NCI-H2227 (cell line): ENCODE data around the gene SBK3.
A peak's percentile ranks its signal among the peaks of the same experiment; 100 is the strongest.
"Not testable (repeated sequence)": the region's sequence is repeated elsewhere in the genome, so short reads cannot be mapped to it uniquely, and the experiment has no call there.

Experiments used
- DNase-seq: peaks from one replicate; lab custom pipeline; 2025; ENCODE audit not compliant: unreplicated experiment; lab: John Stamatoyannopoulos, UW

The SBK3 gene

GRCh38 chr19:55519451-55520311 is 25.7 kb downstream of the SBK3 start:
- no peak for DNase-seq

GRCh38 chr19:55516878-55517620 is 28.3 kb downstream of the SBK3 start:
- peak; percentile 99 for DNase-seq

GRCh38 chr19:55508120-55508519 is 37.2 kb downstream of the SBK3 start:
- no peak for DNase-seq

- DNase-seq = no peak
Observed at GRCh38 chr19:55504981-55505380, 40.4 kb downstream of the SBK3 start.

GRCh38 chr19:55504252-55504603 is 41.1 kb downstream of the SBK3 start:
- DNase-seq = no peak

GRCh38 chr19:55503502-55504251 is 41.7 kb downstream of the SBK3 start:
- DNase-seq = no peak

GRCh38 chr19:55503157-55503501 is 42.2 kb downstream of the SBK3 start:
- no peak for DNase-seq

- no peak for DNase-seq
Observed at GRCh38 chr19:55502197-55502952, 43.0 kb downstream of the SBK3 start.

GRCh38 chr19:55500368-55500952 is 44.9 kb downstream of the SBK3 start:
- DNase-seq = no peak

GRCh38 chr19:55498246-55498840 is 47.0 kb downstream of the SBK3 start:
- peak; percentile 90 for DNase-seq

- no peak for DNase-seq
Observed at GRCh38 chr19:55497763-55498162, 47.6 kb downstream of the SBK3 start.

GRCh38 chr19:55496820-55497219 is 48.5 kb downstream of the SBK3 start:
- not testable (repeated sequence) for DNase-seq

GRCh38 chr19:55495646-55496349 is 49.5 kb downstream of the SBK3 start:
- peak; percentile 48 for DNase-seq

- DNase-seq = no peak
Observed at GRCh38 chr19:55494172-55494761, 51.1 kb downstream of the SBK3 start.

- DNase-seq = no peak
Observed at GRCh38 chr19:55493645-55494171, 51.6 kb downstream of the SBK3 start.

- DNase-seq = no peak
Observed at GRCh38 chr19:55493052-55493644, 52.2 kb downstream of the SBK3 start.

GRCh38 chr19:55492362-55492944 is 52.9 kb downstream of the SBK3 start:
- no peak for DNase-seq
